HEK293 (cell line): ENCODE results near the gene NXN.

Experiments used
- CTCF ChIA-PET: fragments of 350-600 bp; formaldehyde crosslinking; extraction: SDS; loops from one replicate; lab custom pipeline; 2021; ENCODE audit warnings: antibody characterized with exemption; lab: Yijun Ruan, JAX
- POLR2A ChIA-PET: fragments of 300-600 bp; formaldehyde crosslinking; extraction: SDS; loops from one replicate; lab custom pipeline; 2020; ENCODE audit warnings: antibody characterized with exemption, inconsistent platforms; lab: Yijun Ruan, JAX
- H3K27ac ChIP-seq: fragments of 200-500 bp; sonication (Bioruptor generic); 2 replicates; pipeline ENCODE4 v1.5.1; 2014; ENCODE audit warnings: low read depth, low read length, control low read depth, inconsistent platforms; ENCODE audit errors: extremely low read depth
- H3K36me3 ChIP-seq, 2 experiments: fragments of 200-500 bp in 1 of 2; sonication (Bioruptor generic) in 1 of 2; 1 replicate in 1 of 2; 2 replicates in 1 of 2; pipeline ENCODE4 v1.5.1; 2014 to 2017; ENCODE audit warnings: inconsistent platforms in 2 of 2, low read length in 2 of 2; ENCODE audit not compliant: control insufficient read depth in 2 of 2, insufficient read depth in 1 of 2
- H3K4me1 ChIP-seq: fragments of 200-500 bp; sonication (Bioruptor generic); 2 replicates; pipeline ENCODE4 v1.5.1; 2014; ENCODE audit warnings: mild to moderate bottlenecking, low read length, inconsistent platforms; ENCODE audit not compliant: control insufficient read depth, insufficient read depth
- H3K4me3 ChIP-seq: 2 replicates; pipeline ENCODE4 v1.5.1; 2011; ENCODE audit warnings: low read depth, mild to moderate bottlenecking, control low read depth, low read length, moderate library complexity
- H3K9me3 ChIP-seq: fragments of 200-500 bp; sonication (Bioruptor generic); 2 replicates; pipeline ENCODE4 v1.5.1; 2014; ENCODE audit warnings: low read depth, low read length, inconsistent platforms; ENCODE audit not compliant: control insufficient read depth, insufficient read depth
- GLIS1 ChIP-seq: fragments of 450-650 bp; formaldehyde crosslinking; IDR thresholded peaks from 2 replicates; pipeline ENCODE4 v1.5.1; 2016; ENCODE audit warnings: missing biosample characterization, missing genetic modification characterization
- GLIS2 ChIP-seq: fragments of 450-650 bp; formaldehyde crosslinking; IDR thresholded peaks from 2 replicates; pipeline ENCODE4 v1.5.1; 2016; ENCODE audit warnings: missing biosample characterization, missing genetic modification characterization
- HOXD13 ChIP-seq: sonication (generic); formaldehyde crosslinking; IDR thresholded peaks from 2 replicates; pipeline ENCODE4 v1.8.0; 2022; ENCODE audit warnings: missing genetic modification reagents, borderline replicate concordance
- KLF10 ChIP-seq: fragments of 450-650 bp; IDR thresholded peaks from 2 replicates; pipeline ENCODE4 v1.5.1; 2018; ENCODE audit warnings: missing biosample characterization, mild to moderate bottlenecking, missing genetic modification characterization
- PRDM1 ChIP-seq: fragments of 450-650 bp; formaldehyde crosslinking; IDR thresholded peaks from 2 replicates; pipeline ENCODE4; 2016; ENCODE audit warnings: missing biosample characterization, missing genetic modification characterization
- ZNF146 ChIP-seq: fragments of 450-650 bp; formaldehyde crosslinking; IDR thresholded peaks from 2 replicates; pipeline ENCODE4 v1.5.1; 2016; ENCODE audit warnings: missing biosample characterization, missing genetic modification characterization
- ZNF341 ChIP-seq: fragments of 450-650 bp; formaldehyde crosslinking; IDR thresholded peaks from 2 replicates; pipeline ENCODE4; 2016; ENCODE audit warnings: low read depth, missing biosample characterization, missing genetic modification characterization
- ZNF394 ChIP-seq: fragments of 450-650 bp; formaldehyde crosslinking; IDR thresholded peaks from 2 replicates; pipeline ENCODE4 v1.5.1; 2016; ENCODE audit warnings: missing biosample characterization, missing genetic modification characterization, mild to moderate bottlenecking, moderate library complexity, borderline replicate concordance
- ZNF473 ChIP-seq: fragments of 450-650 bp; formaldehyde crosslinking; IDR thresholded peaks from 2 replicates; pipeline ENCODE4 v1.5.1; 2017; ENCODE audit warnings: missing biosample characterization, missing genetic modification characterization
- ZNF544 ChIP-seq: fragments of 450-650 bp; formaldehyde crosslinking; IDR thresholded peaks from 2 replicates; pipeline ENCODE4 v1.5.0; 2017; ENCODE audit warnings: missing biosample characterization, missing genetic modification characterization
- ZNF549 ChIP-seq: fragments of 450-650 bp; IDR thresholded peaks from 2 replicates; pipeline ENCODE4 v1.5.1; 2018; ENCODE audit warnings: missing biosample characterization, missing genetic modification characterization, mild to moderate bottlenecking, inconsistent platforms, moderate library complexity
- ZNF596 ChIP-seq: fragments of 450-650 bp; IDR thresholded peaks from 2 replicates; pipeline ENCODE4 v1.5.0; 2018; ENCODE audit warnings: missing biosample characterization, mild to moderate bottlenecking, missing genetic modification characterization, moderate library complexity
- ZNF600 ChIP-seq: fragments of 450-650 bp; formaldehyde crosslinking; IDR thresholded peaks from 2 replicates; pipeline ENCODE4 v1.5.1; 2016; ENCODE audit warnings: missing biosample characterization, missing genetic modification characterization
- ZSCAN23 ChIP-seq: fragments of 450-650 bp; formaldehyde crosslinking; IDR thresholded peaks from 2 replicates; pipeline ENCODE4 v1.5.1; 2016; ENCODE audit warnings: missing biosample characterization, missing genetic modification characterization
- TF ChIP-seq, protein P1 (sequence below): fragments of 450-650 bp; formaldehyde crosslinking; IDR thresholded peaks from 2 replicates; pipeline ENCODE4 v1.5.1; 2017; ENCODE audit warnings: missing biosample characterization, mild to moderate bottlenecking, missing genetic modification characterization, moderate library complexity
- TF ChIP-seq, protein P2 (sequence below): sonication (generic); formaldehyde crosslinking; IDR thresholded peaks from 2 replicates; pipeline ENCODE4 v1.8.1; 2022; ENCODE audit warnings: mild to moderate bottlenecking, moderate library complexity, missing genetic modification reagents
- TF ChIP-seq, protein P3 (sequence below): fragments of 450-650 bp; formaldehyde crosslinking; IDR thresholded peaks from 2 replicates; pipeline ENCODE4 v1.5.1; 2016; ENCODE audit warnings: missing biosample characterization, missing genetic modification characterization
- TF ChIP-seq, protein P4 (sequence below): fragments of 450-650 bp; formaldehyde crosslinking; IDR thresholded peaks from 2 replicates; pipeline ENCODE4 v1.5.1; 2016; ENCODE audit warnings: missing biosample characterization, missing genetic modification characterization
- TF ChIP-seq, protein P5 (sequence below): fragments of 450-650 bp; formaldehyde crosslinking; IDR thresholded peaks from 2 replicates; pipeline ENCODE4 v1.5.1; 2016; ENCODE audit warnings: missing biosample characterization, missing genetic modification characterization
- TF ChIP-seq, protein P6 (sequence below): fragments of 450-650 bp; formaldehyde crosslinking; IDR thresholded peaks from 2 replicates; pipeline ENCODE4 v1.5.1; 2016; ENCODE audit warnings: missing biosample characterization, missing genetic modification characterization

NXN gene

DNA sequence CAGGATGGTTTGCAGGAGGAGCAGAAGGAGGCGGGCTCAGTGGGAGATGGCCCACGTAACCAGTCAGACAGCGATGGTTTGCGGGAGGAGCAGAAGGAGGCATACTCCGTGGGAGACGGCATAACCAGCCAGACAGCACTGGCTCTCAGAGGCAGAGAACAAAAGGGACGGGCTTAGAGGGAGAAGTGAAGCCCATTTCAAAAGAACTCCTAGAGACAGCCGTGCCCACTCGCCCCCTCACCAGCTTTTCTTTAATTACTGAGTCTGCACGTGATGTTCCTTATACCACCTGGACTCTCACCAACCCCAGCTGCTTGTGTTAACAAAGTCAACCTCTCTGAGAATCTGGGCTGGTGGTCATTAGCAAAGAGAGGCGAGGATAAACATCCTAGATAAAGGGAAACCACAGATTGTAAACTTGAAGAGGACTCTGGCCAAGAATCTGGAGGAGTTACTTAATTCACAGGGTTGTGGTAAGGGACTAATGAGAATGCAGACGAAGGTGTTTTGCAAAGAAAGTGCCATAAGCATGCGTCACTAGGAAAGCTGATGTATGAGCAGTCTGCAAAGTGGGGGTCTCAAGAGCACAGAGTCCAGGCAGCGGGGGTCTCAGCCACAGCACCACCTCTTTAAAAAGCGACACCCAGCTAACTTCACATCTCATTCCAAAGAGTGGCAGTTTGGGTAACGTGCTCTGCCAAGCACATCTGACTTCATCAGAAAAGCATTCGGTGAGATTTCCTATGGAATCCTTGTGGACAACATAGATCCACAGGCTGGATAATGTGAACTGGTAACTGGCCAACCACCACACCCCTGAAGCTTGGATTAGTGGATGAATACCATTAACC is 51.7 kb downstream of the NXN start (continued):
- TF ChIP-seq ZNF473 (no peak), KLF10 (tag by site-specific recombination) (peak; percentile 84), HOXD13 (0 out of 2 replicates have a peak, but pooled peaks have one; percentile 57), ZNF596 (tag by site-specific recombination) (no peak; the same call in 1 of the 2 replicates), ZNF341 (tag by site-specific recombination) (peak; percentile 61), ZNF600 (tag by site-specific recombination) (peak; percentile 84), GLIS2 (tag by site-specific recombination) (peak; percentile 47), GLIS1 (tag by site-specific recombination) (peak; percentile 99), ZNF146 (peak; percentile 11; the same call in 1 of the 2 replicates)
- TF ChIP-seq, protein P1, sequence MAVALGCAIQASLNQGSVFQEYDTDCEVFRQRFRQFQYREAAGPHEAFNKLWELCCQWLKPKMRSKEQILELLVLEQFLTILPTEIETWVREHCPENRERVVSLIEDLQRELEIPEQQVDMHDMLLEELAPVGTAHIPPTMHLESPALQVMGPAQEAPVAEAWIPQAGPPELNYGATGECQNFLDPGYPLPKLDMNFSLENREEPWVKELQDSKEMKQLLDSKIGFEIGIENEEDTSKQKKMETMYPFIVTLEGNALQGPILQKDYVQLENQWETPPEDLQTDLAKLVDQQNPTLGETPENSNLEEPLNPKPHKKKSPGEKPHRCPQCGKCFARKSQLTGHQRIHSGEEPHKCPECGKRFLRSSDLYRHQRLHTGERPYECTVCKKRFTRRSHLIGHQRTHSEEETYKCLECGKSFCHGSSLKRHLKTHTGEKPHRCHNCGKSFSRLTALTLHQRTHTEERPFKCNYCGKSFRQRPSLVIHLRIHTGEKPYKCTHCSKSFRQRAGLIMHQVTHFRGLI (tag by site-specific recombination) = peak; percentile 2; the same call in 1 of the 2 replicates
- TF ChIP-seq, protein P2, sequence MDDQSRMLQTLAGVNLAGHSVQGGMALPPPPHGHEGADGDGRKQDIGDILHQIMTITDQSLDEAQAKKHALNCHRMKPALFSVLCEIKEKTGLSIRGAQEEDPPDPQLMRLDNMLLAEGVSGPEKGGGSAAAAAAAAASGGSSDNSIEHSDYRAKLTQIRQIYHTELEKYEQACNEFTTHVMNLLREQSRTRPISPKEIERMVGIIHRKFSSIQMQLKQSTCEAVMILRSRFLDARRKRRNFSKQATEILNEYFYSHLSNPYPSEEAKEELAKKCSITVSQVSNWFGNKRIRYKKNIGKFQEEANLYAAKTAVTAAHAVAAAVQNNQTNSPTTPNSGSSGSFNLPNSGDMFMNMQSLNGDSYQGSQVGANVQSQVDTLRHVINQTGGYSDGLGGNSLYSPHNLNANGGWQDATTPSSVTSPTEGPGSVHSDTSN (CRISPR knock-in tag) = no peak
- TF ChIP-seq, protein P3, sequence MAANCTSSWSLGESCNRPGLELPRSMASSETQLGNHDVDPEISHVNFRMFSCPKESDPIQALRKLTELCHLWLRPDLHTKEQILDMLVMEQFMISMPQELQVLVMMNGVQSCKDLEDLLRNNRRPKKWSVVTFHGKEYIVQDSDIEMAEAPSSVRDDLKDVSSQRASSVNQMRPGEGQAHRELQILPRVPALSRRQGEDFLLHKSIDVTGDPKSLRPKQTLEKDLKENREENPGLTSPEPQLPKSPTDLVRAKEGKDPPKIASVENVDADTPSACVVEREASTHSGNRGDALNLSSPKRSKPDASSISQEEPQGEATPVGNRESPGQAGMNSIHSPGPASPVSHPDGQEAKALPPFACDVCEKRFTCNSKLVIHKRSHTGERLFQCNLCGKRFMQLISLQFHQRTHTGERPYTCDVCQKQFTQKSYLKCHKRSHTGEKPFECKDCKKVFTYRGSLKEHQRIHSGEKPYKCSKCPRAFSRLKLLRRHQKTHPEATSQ (tag by site-specific recombination) = no peak
- TF ChIP-seq, protein P4, sequence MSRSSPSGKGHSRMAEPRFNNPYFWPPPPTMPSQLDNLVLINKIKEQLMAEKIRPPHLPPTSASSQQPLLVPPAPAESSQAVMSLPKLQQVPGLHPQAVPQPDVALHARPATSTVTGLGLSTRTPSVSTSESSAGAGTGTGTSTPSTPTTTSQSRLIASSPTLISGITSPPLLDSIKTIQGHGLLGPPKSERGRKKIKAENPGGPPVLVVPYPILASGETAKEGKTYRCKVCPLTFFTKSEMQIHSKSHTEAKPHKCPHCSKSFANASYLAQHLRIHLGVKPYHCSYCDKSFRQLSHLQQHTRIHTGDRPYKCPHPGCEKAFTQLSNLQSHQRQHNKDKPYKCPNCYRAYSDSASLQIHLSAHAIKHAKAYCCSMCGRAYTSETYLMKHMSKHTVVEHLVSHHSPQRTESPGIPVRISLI (tag by site-specific recombination) = no peak
- TF ChIP-seq, protein P5, sequence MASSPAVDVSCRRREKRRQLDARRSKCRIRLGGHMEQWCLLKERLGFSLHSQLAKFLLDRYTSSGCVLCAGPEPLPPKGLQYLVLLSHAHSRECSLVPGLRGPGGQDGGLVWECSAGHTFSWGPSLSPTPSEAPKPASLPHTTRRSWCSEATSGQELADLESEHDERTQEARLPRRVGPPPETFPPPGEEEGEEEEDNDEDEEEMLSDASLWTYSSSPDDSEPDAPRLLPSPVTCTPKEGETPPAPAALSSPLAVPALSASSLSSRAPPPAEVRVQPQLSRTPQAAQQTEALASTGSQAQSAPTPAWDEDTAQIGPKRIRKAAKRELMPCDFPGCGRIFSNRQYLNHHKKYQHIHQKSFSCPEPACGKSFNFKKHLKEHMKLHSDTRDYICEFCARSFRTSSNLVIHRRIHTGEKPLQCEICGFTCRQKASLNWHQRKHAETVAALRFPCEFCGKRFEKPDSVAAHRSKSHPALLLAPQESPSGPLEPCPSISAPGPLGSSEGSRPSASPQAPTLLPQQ (tag by site-specific recombination) = peak; percentile 62

DNA sequence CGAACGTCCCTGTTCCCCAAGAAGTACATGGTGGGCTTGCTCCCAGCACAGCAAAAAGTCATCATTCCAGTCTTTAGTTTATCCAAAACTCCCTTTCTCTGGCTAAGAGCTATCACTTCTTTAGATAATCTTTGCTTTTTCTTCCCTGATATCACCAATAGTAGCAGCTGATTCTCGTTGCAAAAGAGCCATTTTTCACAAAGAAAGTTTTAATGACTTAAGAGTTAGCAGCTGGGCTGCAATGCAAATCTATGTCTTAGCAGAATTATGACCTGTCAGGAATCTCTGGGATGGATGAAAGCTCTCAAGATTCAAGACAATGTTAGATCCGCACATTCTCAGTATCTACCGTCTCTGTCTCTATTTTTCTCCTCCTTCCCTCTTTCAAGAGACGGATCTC is 53.8 kb downstream of the NXN start:
- no peaks in the 10 kb centered on the region for H3K9me3 ChIP-seq
- ChIA-PET POLR2A (interaction anchor here (1.2 kb wide), 1 partner anchor 10 kb away, joined by 3 read pairs; no protein-coding TSS in a partner anchor), CTCF (interaction anchor here (0.7 to 2.4 kb wide), 9 partner anchors 8 to 161 kb away, joined by 3 to 11 read pairs (median 5); no protein-coding TSS in a partner anchor)
- peaks cover 12% of the 10 kb centered on the region for H3K4me1 ChIP-seq
- TF ChIP-seq ZNF394 (tag by site-specific recombination) (no peak), GLIS2 (tag by site-specific recombination) (no peak), ZNF549 (no peak), PRDM1 (tag by site-specific recombination) (0 out of 2 replicates have a peak, but pooled peaks have one; percentile 24), ZNF544 (no peak), ZSCAN23 (tag by site-specific recombination) (no peak)
- TF ChIP-seq, protein P6, sequence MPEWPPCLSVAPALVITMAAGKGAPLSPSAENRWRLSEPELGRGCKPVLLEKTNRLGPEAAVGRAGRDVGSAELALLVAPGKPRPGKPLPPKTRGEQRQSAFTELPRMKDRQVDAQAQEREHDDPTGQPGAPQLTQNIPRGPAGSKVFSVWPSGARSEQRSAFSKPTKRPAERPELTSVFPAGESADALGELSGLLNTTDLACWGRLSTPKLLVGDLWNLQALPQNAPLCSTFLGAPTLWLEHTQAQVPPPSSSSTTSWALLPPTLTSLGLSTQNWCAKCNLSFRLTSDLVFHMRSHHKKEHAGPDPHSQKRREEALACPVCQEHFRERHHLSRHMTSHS = no peak
- peaks cover 0 to 3% of the 10 kb centered on the region in 2 experiments; a peak in 2 of 3 replicates for H3K36me3 ChIP-seq
- H3K4me3 ChIP-seq = no peak overlapping the region
- H3K27ac ChIP-seq = no peak overlapping the region
